Esophagus muscularis mucosa (tissue), 4 donors: ENCODE results near the gene STAT6. TPM values are rescaled to one million over a fixed set of nuclear protein-coding genes. Genes with fewer than 3 reads are reported as not detected.

Experiments
- DNase-seq: peaks from one replicate; pipeline ENCODE4 v3.0.0-alpha.2; 2017; ENCODE audit errors: extremely low spot score
- H3K27ac ChIP-seq, 4 donors: fragments of 200-600 bp; sonication (generic); replicated peaks in 1 of 4; 1 replicate in 3 of 4; 2 replicates in 1 of 4; pipeline ENCODE4 v1.5.1; 2016 to 2019; ENCODE audit warnings: mild to moderate bottlenecking in 1 of 4
- H3K27me3 ChIP-seq, 4 donors: fragments of 200-600 bp; sonication (generic); one replicate each; pipeline versions ENCODE4 v1.5.1 to v1.6.0; 2016 to 2019
- H3K36me3 ChIP-seq, 4 donors: fragments of 200-600 bp; sonication (generic); one replicate each; pipeline ENCODE4 v1.5.1; 2016 to 2019
- H3K4me1 ChIP-seq, 4 donors: fragments of 200-600 bp; sonication (generic); one replicate each; pipeline ENCODE4 v1.5.1; 2016 to 2019
- H3K4me3 ChIP-seq, 4 donors: fragments of 200-600 bp; sonication (generic); 1 replicate in 2 of 4; 2 replicates in 2 of 4; pipeline ENCODE4 v1.5.1; 2016 to 2019; ENCODE audit warnings: mild to moderate bottlenecking in 4 of 4, moderate library complexity in 1 of 4
- H3K9me3 ChIP-seq, 4 donors: fragments of 200-600 bp; sonication (generic); 1 replicate in 3 of 4; 2 replicates in 1 of 4; pipeline ENCODE4 v1.5.1; 2016 to 2019
- CTCF ChIP-seq, 3 experiments: fragments of 200-600 bp in 2 of 3; fragments of 450-650 bp in 1 of 3; sonication (generic) in 2 of 3; IDR thresholded peaks; one replicate each; pipeline ENCODE4 v1.5.1; 2017 to 2019; ENCODE audit warnings: antibody characterized with exemption in 3 of 3, mild to moderate bottlenecking in 2 of 3, moderate library complexity in 1 of 3
- EP300 ChIP-seq: sonication (generic); formaldehyde crosslinking; IDR thresholded peaks from one replicate; pipeline ENCODE4 v1.6.1; 2017; ENCODE audit warnings: antibody characterized with exemption
- POLR2A ChIP-seq: fragments of 450-650 bp; IDR thresholded peaks from one replicate; pipeline ENCODE4 v1.6.1; 2017; ENCODE audit warnings: antibody characterized with exemption, moderate library complexity, mild to moderate bottlenecking, low read depth
- POLR2AphosphoS5 ChIP-seq, 2 donors: sonication (generic); formaldehyde crosslinking; IDR thresholded peaks; one replicate each; pipeline ENCODE4 v1.6.1; 2017; ENCODE audit warnings: antibody characterized with exemption in 2 of 2
- whole genome bisulfite sequencing: methylation state at CpG from one replicate; pipeline ENCODE4 v1.1.5; 2018; 5-methylcytosine and 5-hydroxymethylcytosine counted together
- intact Hi-C: fragments of 100-400 bp; cut with DNase I; formaldehyde crosslinking; loops from one replicate; pipeline ENCODE4 v1.15.1; 2023
- total RNA-seq, 4 donors: library from RNA; depleted of rRNA; stranded (reverse); fragments of >200 nt; gene quantifications; one replicate each; pipeline versions ENCODE4 v1.1.0 to v1.2.1, GENCODE V29; 2016

STAT6 gene
- total RNA-seq, 4 donors from 2014 or later, result 111 to 168 (median 157) TPM

GRCh38 chr12:57092529-57092862 is 18.7 kb downstream of the STAT6 start:
- Histone ChIP-seq H3K9me3 (no peaks in the 10 kb centered on the region), H3K4me3 (peak overlapping the region in 1 of 4 donors; percentile 3)

GRCh38 chr12:57091638-57092528 is 19.3 kb downstream of the STAT6 start:
- H3K4me3 ChIP-seq, result peak overlapping the region; percentile 88 to 96 (median 92)

More at GRCh38 chr12:57092529-57092862, 18.7 kb downstream of the STAT6 start:
- Histone ChIP-seq H3K36me3 (peaks cover 34 to 61% (median 59%) of the 10 kb centered on the region in 4 donors), H3K4me1 (peaks cover 47 to 77% (median 65%) of the 10 kb centered on the region in 4 donors), H3K27me3 (no peaks in the 10 kb centered on the region), H3K27ac (peak overlapping the region; percentile 99 to 100 (median 100))
- no peak for DNase-seq
- WGBS, result 41% methylated on average over 3 of the region's 5 CpGs
- TF ChIP-seq EP300 (no peak), POLR2AphosphoS5 (IDR thresholded peaks at IDR 0.05) (no peak)
- intact Hi-C loops, result loop anchor here (10.0 kb wide), 1 partner anchor 458 kb away; the partner anchor contains the start of gene BAZ2A

GRCh38 chr12:57090924-57091637 is 20.1 kb downstream of the STAT6 start:
- intact Hi-C loops, result loop anchor here (10.0 kb wide), 1 partner anchor 456 kb away; the partner anchor contains the start of gene BAZ2A
- H3K27ac ChIP-seq, result peak overlapping the region; percentile 99 to 100 (median 100)
- H3K27me3 ChIP-seq, result no peaks in the 10 kb centered on the region
- 41% methylated on average over 18 of the region's 22 CpGs for WGBS
- TF ChIP-seq CTCF (IDR thresholded peaks at IDR 0.05), result peak; percentile 11 to 39 (median 13)
- no peak for TF ChIP-seq POLR2A
- TF ChIP-seq EP300, result no peak
- TF ChIP-seq POLR2AphosphoS5 (IDR thresholded peaks at IDR 0.05), result no peak
- no peak for DNase-seq
- H3K9me3 ChIP-seq, result no peaks in the 10 kb centered on the region
- peak overlapping the region; percentile 88 to 96 (median 92) for H3K4me3 ChIP-seq
- H3K36me3 ChIP-seq, result peaks cover 20 to 47% (median 45%) of the 10 kb centered on the region in 4 donors
- H3K4me1 ChIP-seq, result peaks cover 49 to 76% (median 70%) of the 10 kb centered on the region in 4 donors

More at GRCh38 chr12:57091638-57092528, 19.3 kb downstream of the STAT6 start:
- no peak for TF ChIP-seq POLR2A
- TF ChIP-seq POLR2AphosphoS5 (IDR thresholded peaks at IDR 0.05), result no peak
- H3K36me3 ChIP-seq, result peaks cover 28 to 55% (median 53%) of the 10 kb centered on the region in 4 donors
- peaks cover 47 to 77% (median 67%) of the 10 kb centered on the region in 4 donors for H3K4me1 ChIP-seq
- 64% methylated on average over 20 of the region's 25 CpGs for WGBS
- no peaks in the 10 kb centered on the region for H3K9me3 ChIP-seq
- no peaks in the 10 kb centered on the region for H3K27me3 ChIP-seq
- intact Hi-C loops, result loop anchor here (10.0 kb wide), 1 partner anchor 457 kb away; the partner anchor contains the start of gene BAZ2A
- peak overlapping the region; percentile 99 to 100 (median 100) for H3K27ac ChIP-seq
- DNase-seq, result no peak

- WGBS, result 43% methylated on average over 6 of the region's 6 CpGs
- no peaks in the 10 kb centered on the region for H3K9me3 ChIP-seq
- peaks cover 54 to 80% (median 74%) of the 10 kb centered on the region in 4 donors for H3K4me1 ChIP-seq
- H3K27ac ChIP-seq, result peak overlapping the region; percentile 99 to 100 (median 100)
- DNase-seq, result no peak
- peak overlapping the region; percentile 88 to 96 (median 92) for H3K4me3 ChIP-seq
- no peak for TF ChIP-seq EP300
- no peak for TF ChIP-seq CTCF (IDR thresholded peaks at IDR 0.05)
- no peak for TF ChIP-seq POLR2A
- no peak for TF ChIP-seq POLR2AphosphoS5 (IDR thresholded peaks at IDR 0.05)
- no peaks in the 10 kb centered on the region for H3K27me3 ChIP-seq
- H3K36me3 ChIP-seq, result peaks cover 15 to 41% (median 39%) of the 10 kb centered on the region in 4 donors
- intact Hi-C loops, result loop anchor here (10.0 kb wide), 1 partner anchor 456 kb away; the partner anchor contains the start of gene BAZ2A
Observed at GRCh38 chr12:57090490-57090889, 20.7 kb downstream of the STAT6 start.

GRCh38 chr12:57089271-57090245 is 21.6 kb downstream of the STAT6 start:
- H3K4me3 ChIP-seq, result peak overlapping the region; percentile 88 to 96 (median 92)
- DNase-seq, result no peak
- H3K36me3 ChIP-seq, result peaks cover 6 to 32% (median 30%) of the 10 kb centered on the region in 4 donors
- H3K27me3 ChIP-seq, result no peaks in the 10 kb centered on the region
- TF ChIP-seq POLR2AphosphoS5 (IDR thresholded peaks at IDR 0.05) (peak; percentile 69 to 74), CTCF (IDR thresholded peaks at IDR 0.05) (no peak)
- H3K4me1 ChIP-seq, result peaks cover 54 to 74% (median 71%) of the 10 kb centered on the region in 4 donors
- intact Hi-C loops, result loop anchor here (2.0 to 10.0 kb wide), 2 partner anchors 21 to 455 kb away; partner anchors contain the start of genes BAZ2A and STAT6
- H3K27ac ChIP-seq, result peak overlapping the region; percentile 99 to 100 (median 100)
- no peaks in the 10 kb centered on the region for H3K9me3 ChIP-seq
- under 1% methylated on average over 31 of the region's 45 CpGs for WGBS
